ENCODE results near the gene KRTAP10-12. TPM values are rescaled to one million over a fixed set of nuclear protein-coding genes. Genes with fewer than 3 reads are reported as not detected.
"Not testable (repeated sequence)": the region's sequence is repeated elsewhere in the genome, so short reads cannot be mapped to it uniquely, and the experiment has no call there.

Gene KRTAP10-12
- total RNA-seq, 1 donor from 2014 or later: not detected

DNA sequence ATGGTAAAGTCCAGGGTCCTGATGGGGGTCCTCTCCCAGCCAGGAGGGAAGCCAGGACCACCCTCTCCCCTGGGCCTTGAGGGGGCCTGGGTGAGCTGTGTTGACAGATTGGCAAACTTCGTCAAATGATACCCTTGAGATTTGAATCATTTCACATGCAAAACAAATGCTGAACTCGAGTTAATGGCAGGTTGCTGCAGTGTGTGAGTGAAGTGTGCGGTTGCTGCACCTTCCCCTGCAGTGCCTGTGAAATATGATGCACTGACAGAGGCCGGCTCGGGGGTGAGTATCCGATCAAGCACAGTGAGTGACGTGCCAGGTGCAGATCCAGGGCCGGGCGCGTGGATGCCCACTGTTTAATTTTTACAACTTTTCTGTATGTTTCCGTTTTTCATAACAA lies 9.3 kb upstream of the KRTAP10-12 start:
- H3K27me3 Mint-ChIP-seq (ENCODE audit: unreplicated experiment): peaks cover 9% of the 10 kb centered on the region
- H3K4me1 Mint-ChIP-seq (ENCODE audit: unreplicated experiment): peaks cover 5% of the 10 kb centered on the region
- H3K4me3 Mint-ChIP-seq (ENCODE audit: unreplicated experiment): no peak overlapping the region
- H3K27ac Mint-ChIP-seq (ENCODE audit: unreplicated experiment): no peak overlapping the region
- H3K36me3 Mint-ChIP-seq (ENCODE audit: low read depth, unreplicated experiment): no peaks in the 10 kb centered on the region
- no peak for DNase-seq (ENCODE audit: low spot score)
- no peaks in the 10 kb centered on the region for H3K9me3 Mint-ChIP-seq (ENCODE audit: unreplicated experiment)
- TF ChIP-seq, protein P1, sequence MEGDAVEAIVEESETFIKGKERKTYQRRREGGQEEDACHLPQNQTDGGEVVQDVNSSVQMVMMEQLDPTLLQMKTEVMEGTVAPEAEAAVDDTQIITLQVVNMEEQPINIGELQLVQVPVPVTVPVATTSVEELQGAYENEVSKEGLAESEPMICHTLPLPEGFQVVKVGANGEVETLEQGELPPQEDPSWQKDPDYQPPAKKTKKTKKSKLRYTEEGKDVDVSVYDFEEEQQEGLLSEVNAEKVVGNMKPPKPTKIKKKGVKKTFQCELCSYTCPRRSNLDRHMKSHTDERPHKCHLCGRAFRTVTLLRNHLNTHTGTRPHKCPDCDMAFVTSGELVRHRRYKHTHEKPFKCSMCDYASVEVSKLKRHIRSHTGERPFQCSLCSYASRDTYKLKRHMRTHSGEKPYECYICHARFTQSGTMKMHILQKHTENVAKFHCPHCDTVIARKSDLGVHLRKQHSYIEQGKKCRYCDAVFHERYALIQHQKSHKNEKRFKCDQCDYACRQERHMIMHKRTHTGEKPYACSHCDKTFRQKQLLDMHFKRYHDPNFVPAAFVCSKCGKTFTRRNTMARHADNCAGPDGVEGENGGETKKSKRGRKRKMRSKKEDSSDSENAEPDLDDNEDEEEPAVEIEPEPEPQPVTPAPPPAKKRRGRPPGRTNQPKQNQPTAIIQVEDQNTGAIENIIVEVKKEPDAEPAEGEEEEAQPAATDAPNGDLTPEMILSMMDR (IDR thresholded peaks at IDR 0.05; ENCODE audit: unreplicated experiment): no peak

DNA sequence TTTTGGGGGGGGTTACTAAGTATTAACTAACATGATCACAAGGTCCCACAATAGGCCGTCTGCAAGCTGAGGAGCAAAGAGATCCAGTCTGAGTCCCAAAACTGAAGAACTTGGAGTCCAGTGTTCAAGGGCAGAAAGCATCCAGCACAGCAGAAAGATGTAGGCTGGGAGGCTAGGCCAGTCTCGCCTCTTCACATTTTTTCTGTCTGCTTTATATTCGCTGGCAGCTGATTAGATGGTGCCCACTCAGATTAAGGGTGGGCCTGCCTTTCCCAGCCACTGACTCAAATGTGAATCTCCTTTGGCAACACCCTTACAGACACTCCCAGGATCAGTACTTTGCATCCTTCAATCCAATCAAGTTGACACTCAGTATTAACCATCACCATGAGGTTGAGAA lies 7.2 kb upstream of the KRTAP10-12 start:
- not testable (repeated sequence) for H3K9me3 Mint-ChIP-seq (ENCODE audit: unreplicated experiment); H3K27ac Mint-ChIP-seq (ENCODE audit: unreplicated experiment); DNase-seq (ENCODE audit: low spot score); H3K36me3 Mint-ChIP-seq (ENCODE audit: low read depth, unreplicated experiment); H3K27me3 Mint-ChIP-seq (ENCODE audit: unreplicated experiment); H3K4me1 Mint-ChIP-seq (ENCODE audit: unreplicated experiment); H3K4me3 Mint-ChIP-seq (ENCODE audit: unreplicated experiment)

DNA sequence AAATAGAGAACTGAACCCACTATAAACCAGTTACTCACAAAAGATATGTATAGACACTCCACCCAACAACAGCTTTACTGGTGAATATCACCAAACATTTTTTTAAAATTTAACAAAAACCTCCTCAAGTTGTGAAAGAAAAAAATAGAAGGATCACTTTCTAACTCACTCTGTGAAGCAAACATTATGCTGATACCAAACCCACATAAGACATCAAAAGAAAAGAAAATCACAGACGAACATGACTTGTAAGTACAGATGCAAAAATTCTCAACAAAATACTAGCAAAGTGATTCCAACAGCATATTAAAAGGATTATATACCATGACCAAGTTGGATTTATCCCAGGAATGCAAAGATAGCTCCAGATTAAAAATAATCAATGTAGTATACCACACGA lies 5.3 kb upstream of the KRTAP10-12 start:
- Mint-ChIP-seq H3K27ac (ENCODE audit: unreplicated experiment) (no peak overlapping the region), H3K27me3 (ENCODE audit: unreplicated experiment) (peaks cover 8% of the 10 kb centered on the region), H3K36me3 (ENCODE audit: low read depth, unreplicated experiment) (no peaks in the 10 kb centered on the region)

DNA sequence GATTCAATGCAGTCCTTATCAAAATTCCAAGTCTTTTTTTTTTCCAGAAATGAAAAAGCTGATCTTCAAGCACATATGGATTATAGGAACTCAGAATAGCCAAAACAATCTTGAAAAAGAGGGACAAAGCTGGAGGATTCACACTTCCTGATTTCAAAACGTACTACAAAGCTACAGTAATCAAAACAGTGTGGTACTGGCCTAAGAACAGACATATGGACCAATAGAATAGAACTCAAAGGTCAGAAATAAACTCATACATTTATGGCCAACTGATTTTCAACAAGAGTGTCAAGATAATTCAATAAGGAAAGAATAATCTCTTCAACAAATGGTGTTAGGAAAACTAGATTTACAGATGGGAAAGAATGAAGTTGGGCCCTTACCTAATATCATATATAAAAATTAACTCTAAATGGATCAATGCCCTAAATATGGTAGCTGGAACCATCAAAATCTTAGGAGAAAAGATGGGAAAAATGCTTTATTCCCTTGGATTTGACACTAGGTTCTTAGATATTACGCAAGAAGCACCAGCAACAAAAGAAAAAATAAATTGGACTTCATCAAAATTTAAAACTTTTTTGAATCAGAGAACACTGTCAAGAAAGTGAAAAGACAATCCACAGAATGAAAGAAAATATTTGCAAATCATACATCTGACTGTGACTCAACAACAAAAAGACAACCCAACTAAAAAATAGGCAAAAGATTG lies 4.0 kb upstream of the KRTAP10-12 start:
- Mint-ChIP-seq H3K4me1 (ENCODE audit: unreplicated experiment) (no peaks in the 10 kb centered on the region), H3K27ac (ENCODE audit: unreplicated experiment) (no peak overlapping the region), H3K4me3 (ENCODE audit: unreplicated experiment) (no peak overlapping the region), H3K9me3 (ENCODE audit: unreplicated experiment) (no peaks in the 10 kb centered on the region), H3K27me3 (ENCODE audit: unreplicated experiment) (peaks cover 8% of the 10 kb centered on the region), H3K36me3 (ENCODE audit: low read depth, unreplicated experiment) (no peaks in the 10 kb centered on the region)
- DNase-seq (ENCODE audit: low spot score): no peak
- TF ChIP-seq, protein P1 (IDR thresholded peaks at IDR 0.05; ENCODE audit: unreplicated experiment): no peak

More for the DNA sequence above, 5.3 kb upstream of the KRTAP10-12 start:
- H3K9me3 Mint-ChIP-seq (ENCODE audit: unreplicated experiment): no peaks in the 10 kb centered on the region
- H3K4me3 Mint-ChIP-seq (ENCODE audit: unreplicated experiment): no peak overlapping the region
- peaks cover 2% of the 10 kb centered on the region for H3K4me1 Mint-ChIP-seq (ENCODE audit: unreplicated experiment)
- TF ChIP-seq, protein P1 (IDR thresholded peaks at IDR 0.05; ENCODE audit: unreplicated experiment): no peak
- DNase-seq (ENCODE audit: low spot score): no peak

DNA sequence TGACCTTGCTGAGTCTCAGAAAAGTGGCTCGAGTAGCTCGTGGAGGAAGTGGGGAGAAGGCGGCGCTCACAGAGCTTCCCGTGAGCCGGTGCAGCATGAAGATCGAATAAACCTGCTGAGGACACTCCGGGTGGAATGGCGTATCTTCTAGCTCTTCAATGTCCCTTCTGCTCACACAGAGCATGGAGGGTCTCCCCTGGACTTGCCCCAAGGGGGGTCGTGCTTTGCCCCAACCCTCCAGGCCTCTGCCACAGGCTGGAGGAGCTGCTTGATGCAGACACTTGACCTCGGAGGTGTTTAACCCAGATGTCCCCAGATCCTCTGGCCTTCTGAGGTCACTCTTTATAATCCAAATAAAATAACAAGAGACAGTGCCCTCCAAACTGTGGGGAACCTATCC lies 2.2 kb upstream of the KRTAP10-12 start:
- Mint-ChIP-seq H3K9me3 (ENCODE audit: unreplicated experiment) (no peaks in the 10 kb centered on the region), H3K36me3 (ENCODE audit: low read depth, unreplicated experiment) (no peaks in the 10 kb centered on the region), H3K4me1 (ENCODE audit: unreplicated experiment) (peaks cover 2% of the 10 kb centered on the region), H3K27ac (ENCODE audit: unreplicated experiment) (no peak overlapping the region), H3K4me3 (ENCODE audit: unreplicated experiment) (no peak overlapping the region), H3K27me3 (ENCODE audit: unreplicated experiment) (peaks cover 7% of the 10 kb centered on the region)
- DNase-seq (ENCODE audit: low spot score): no peak
- TF ChIP-seq, protein P1 (IDR thresholded peaks at IDR 0.05; ENCODE audit: unreplicated experiment): no peak

All from endothelial cell (in vitro differentiated cells).